Cardiac fibroblast (primary cell): Measurements from ENCODE around the gene GALNT18.
A peak's percentile ranks its signal among the peaks of the same experiment; 100 is the strongest.

Experiments used
- DNase-seq, 2 donors: peaks; one replicate each; pipeline versions ENCODE4 v3.0.0 to v3.0.0-alpha.2; 2010; ENCODE audit warnings: low read depth in 2 of 2
- H3K4me3 ChIP-seq, 2 donors: replicated peaks in 1 of 2; 1 replicate in 1 of 2; 2 replicates in 1 of 2; pipeline ENCODE4 v1.5.1; 2011; ENCODE audit warnings: low read depth in 2 of 2, low read length in 2 of 2, mild to moderate bottlenecking in 2 of 2, moderate library complexity in 1 of 2
- CTCF ChIP-seq: IDR thresholded peaks from one replicate; pipeline ENCODE4 v1.5.1; 2011; ENCODE audit warnings: low read depth, mild to moderate bottlenecking, low read length, inconsistent platforms

The GALNT18 gene

DNA sequence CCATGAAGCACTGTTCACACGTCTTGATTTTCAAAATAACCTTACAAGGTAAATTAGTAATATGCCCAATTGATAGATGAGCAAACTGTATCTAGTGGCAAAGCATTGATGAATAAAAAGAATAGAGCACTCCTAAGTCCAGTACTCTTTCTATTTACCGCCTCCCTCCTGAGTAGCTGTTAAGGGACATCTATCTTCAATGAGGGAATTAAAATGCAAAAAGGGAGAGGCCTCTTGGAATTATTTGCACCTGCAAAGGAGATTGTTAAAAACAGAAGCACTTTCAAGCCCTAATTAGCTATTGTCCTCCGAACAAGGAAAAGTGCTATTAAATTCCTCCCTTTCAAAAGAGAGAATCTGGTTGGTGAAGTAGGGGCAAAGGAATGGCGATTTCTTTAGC, 6.8 kb upstream of the GALNT18 start:
- no peak for TF ChIP-seq CTCF
- no peak overlapping the region for H3K4me3 ChIP-seq
- DNase-seq, result no peak

DNA sequence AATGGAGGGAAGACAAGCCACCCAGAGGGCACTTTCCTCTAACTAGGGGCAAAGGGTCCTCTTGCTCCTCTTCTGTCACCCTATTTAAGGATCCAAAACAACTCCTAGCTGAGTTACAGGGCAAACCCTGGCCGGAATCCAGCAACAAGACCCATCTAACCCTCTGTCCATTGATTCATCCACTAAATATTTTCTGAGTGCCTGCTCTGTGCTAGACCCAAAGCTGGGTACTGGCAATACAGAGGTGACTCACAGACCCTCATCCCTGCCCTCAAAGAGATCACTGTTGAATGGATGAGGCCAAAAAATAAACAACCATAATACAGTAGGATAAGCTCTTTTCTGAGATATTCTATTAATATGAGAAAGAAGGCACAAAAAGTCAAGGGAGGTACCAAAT, 4.3 kb upstream of the GALNT18 start:
- H3K4me3 ChIP-seq, result no peak overlapping the region
- TF ChIP-seq CTCF, result no peak
- DNase-seq, result no peak

DNA sequence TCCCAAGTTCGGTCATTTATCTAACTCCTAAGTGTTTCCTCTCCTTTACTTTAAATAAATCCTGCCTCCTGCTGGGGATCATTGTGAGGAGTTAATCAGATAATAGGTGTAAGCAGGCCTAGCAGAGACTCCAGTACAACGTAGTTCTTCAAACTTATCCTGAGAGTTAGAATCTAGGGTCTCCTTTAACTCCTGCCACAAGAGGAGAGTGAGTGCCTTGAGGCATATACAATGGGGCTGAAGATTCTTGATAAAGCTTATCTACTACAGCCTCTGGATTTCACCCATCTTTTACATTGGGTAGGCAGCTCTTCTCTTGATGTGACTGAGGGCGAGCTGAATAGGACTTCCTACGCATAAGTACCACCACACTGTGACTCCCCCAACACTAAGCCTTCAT, 3.1 kb upstream of the GALNT18 start:
- DNase-seq, result no peak
- no peak overlapping the region for H3K4me3 ChIP-seq
- no peak for TF ChIP-seq CTCF

- no peak overlapping the region for H3K4me3 ChIP-seq
- no peak for TF ChIP-seq CTCF
- DNase-seq, result no peak
Measured at GRCh38 chr11:11624204-11624603, 2.4 kb upstream of the GALNT18 start.

GRCh38 chr11:11622772-11623171, 967 bp upstream of the GALNT18 start:
- no peak for TF ChIP-seq CTCF
- DNase-seq, result no peak
- no peak overlapping the region for H3K4me3 ChIP-seq

- no peak for TF ChIP-seq CTCF
- peak overlapping the region; percentile 8 to 10 for H3K4me3 ChIP-seq
- no peak for DNase-seq
Measured at GRCh38 chr11:11622340-11622706, 518 bp upstream of the GALNT18 start.

GRCh38 chr11:11620921-11621572, 758 bp downstream of the GALNT18 start:
- H3K4me3 ChIP-seq, result peak overlapping the region; percentile 44 to 46
- DNase-seq, result peak; percentile 13 to 19
- TF ChIP-seq CTCF, result no peak
